H1 (cell line): ENCODE data around the gene FBXO21. TPM values are rescaled to one million over a fixed set of nuclear protein-coding genes. Genes with fewer than 3 reads are reported as not detected.

ENCODE experiments used
- CBX8 ChIP-seq: fragments of 300-800, 300-1000 bp; sonication (generic); IDR thresholded peaks from 2 replicates; pipeline ENCODE4 v1.7.1; 2016; ENCODE audit warnings: low read depth, low read length, borderline replicate concordance
- JUN ChIP-seq: IDR thresholded peaks from 2 replicates; pipeline ENCODE4 v1.6.1; 2011; ENCODE audit warnings: low read depth, mild to moderate bottlenecking, improper control_type of control experiment, low read length
- RXRA ChIP-seq: IDR thresholded peaks from 2 replicates; pipeline ENCODE4 v1.6.1; 2011; ENCODE audit warnings: low read depth, mild to moderate bottlenecking, low read length, moderate library complexity; ENCODE audit not compliant: insufficient read depth
- polyA plus RNA-seq, 7 experiments: library from polyadenylated mRNA; depleted of rRNA in 3 of 7; stranded (reverse) in 5 of 7; unstranded in 2 of 7; fragments of >200 nt in 5 of 7; fragments of 200-250 nt in 2 of 7; gene quantifications; 1 replicate in 5 of 7; 2 replicates in 1 of 7; 4 replicates in 1 of 7; pipeline versions ENCODE4 v1.2.1 to v1.2.3, GENCODE V29; 2011 to 2013; ENCODE audit warnings: missing spikeins in 2 of 7, mixed read lengths in 2 of 7
- total RNA-seq: library from RNA; stranded (reverse); fragmentation: NEBNext Ultra II Directional; extraction: Animal tissue kit (Norgen Biotek cat#: 25700); gene quantifications from 2 replicates; pipeline ENCODE4 v1.2.1, GENCODE V29; 2021
- TF ChIP-seq, protein P1 (sequence below): fragments of 300-600 bp; sonication (generic); IDR thresholded peaks from 2 replicates; pipeline ENCODE4 v1.7.1; 2012; ENCODE audit warnings: low read length, moderate library complexity, mild to moderate bottlenecking, inconsistent platforms; ENCODE audit not compliant: insufficient replicate concordance

FBXO21 gene
- total and polyA plus RNA-seq, 2 of the 8 experiments (the other 6 are each of a cell fraction or from before 2014, with no cell fraction given), result 57.0 to 80.6 TPM

DNA sequence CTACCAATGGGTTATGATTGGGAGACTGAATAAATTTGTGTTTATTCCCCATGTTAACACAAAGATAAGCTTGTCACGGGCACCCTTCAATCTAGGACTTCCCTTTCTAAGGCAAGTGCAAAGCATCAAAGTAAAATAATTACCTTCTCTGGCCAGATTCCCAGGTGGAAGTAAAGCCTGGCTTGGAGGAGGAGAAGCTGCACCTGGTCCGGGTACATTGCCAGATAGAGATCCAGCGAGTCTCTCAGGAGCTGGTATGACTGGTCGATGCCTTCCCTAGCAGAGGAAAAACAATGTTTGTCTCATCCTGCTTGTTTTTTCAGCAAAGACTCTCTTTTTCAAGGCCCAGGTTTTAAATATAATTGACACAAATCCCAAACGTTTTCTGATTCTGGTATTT is 24.9 kb downstream of the FBXO21 start (continued):
- TF ChIP-seq, protein P1, sequence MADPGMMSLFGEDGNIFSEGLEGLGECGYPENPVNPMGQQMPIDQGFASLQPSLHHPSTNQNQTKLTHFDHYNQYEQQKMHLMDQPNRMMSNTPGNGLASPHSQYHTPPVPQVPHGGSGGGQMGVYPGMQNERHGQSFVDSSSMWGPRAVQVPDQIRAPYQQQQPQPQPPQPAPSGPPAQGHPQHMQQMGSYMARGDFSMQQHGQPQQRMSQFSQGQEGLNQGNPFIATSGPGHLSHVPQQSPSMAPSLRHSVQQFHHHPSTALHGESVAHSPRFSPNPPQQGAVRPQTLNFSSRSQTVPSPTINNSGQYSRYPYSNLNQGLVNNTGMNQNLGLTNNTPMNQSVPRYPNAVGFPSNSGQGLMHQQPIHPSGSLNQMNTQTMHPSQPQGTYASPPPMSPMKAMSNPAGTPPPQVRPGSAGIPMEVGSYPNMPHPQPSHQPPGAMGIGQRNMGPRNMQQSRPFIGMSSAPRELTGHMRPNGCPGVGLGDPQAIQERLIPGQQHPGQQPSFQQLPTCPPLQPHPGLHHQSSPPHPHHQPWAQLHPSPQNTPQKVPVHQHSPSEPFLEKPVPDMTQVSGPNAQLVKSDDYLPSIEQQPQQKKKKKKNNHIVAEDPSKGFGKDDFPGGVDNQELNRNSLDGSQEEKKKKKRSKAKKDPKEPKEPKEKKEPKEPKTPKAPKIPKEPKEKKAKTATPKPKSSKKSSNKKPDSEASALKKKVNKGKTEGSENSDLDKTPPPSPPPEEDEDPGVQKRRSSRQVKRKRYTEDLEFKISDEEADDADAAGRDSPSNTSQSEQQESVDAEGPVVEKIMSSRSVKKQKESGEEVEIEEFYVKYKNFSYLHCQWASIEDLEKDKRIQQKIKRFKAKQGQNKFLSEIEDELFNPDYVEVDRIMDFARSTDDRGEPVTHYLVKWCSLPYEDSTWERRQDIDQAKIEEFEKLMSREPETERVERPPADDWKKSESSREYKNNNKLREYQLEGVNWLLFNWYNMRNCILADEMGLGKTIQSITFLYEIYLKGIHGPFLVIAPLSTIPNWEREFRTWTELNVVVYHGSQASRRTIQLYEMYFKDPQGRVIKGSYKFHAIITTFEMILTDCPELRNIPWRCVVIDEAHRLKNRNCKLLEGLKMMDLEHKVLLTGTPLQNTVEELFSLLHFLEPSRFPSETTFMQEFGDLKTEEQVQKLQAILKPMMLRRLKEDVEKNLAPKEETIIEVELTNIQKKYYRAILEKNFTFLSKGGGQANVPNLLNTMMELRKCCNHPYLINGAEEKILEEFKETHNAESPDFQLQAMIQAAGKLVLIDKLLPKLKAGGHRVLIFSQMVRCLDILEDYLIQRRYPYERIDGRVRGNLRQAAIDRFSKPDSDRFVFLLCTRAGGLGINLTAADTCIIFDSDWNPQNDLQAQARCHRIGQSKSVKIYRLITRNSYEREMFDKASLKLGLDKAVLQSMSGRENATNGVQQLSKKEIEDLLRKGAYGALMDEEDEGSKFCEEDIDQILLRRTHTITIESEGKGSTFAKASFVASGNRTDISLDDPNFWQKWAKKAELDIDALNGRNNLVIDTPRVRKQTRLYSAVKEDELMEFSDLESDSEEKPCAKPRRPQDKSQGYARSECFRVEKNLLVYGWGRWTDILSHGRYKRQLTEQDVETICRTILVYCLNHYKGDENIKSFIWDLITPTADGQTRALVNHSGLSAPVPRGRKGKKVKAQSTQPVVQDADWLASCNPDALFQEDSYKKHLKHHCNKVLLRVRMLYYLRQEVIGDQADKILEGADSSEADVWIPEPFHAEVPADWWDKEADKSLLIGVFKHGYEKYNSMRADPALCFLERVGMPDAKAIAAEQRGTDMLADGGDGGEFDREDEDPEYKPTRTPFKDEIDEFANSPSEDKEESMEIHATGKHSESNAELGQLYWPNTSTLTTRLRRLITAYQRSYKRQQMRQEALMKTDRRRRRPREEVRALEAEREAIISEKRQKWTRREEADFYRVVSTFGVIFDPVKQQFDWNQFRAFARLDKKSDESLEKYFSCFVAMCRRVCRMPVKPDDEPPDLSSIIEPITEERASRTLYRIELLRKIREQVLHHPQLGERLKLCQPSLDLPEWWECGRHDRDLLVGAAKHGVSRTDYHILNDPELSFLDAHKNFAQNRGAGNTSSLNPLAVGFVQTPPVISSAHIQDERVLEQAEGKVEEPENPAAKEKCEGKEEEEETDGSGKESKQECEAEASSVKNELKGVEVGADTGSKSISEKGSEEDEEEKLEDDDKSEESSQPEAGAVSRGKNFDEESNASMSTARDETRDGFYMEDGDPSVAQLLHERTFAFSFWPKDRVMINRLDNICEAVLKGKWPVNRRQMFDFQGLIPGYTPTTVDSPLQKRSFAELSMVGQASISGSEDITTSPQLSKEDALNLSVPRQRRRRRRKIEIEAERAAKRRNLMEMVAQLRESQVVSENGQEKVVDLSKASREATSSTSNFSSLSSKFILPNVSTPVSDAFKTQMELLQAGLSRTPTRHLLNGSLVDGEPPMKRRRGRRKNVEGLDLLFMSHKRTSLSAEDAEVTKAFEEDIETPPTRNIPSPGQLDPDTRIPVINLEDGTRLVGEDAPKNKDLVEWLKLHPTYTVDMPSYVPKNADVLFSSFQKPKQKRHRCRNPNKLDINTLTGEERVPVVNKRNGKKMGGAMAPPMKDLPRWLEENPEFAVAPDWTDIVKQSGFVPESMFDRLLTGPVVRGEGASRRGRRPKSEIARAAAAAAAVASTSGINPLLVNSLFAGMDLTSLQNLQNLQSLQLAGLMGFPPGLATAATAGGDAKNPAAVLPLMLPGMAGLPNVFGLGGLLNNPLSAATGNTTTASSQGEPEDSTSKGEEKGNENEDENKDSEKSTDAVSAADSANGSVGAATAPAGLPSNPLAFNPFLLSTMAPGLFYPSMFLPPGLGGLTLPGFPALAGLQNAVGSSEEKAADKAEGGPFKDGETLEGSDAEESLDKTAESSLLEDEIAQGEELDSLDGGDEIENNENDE, result no peak
- TF ChIP-seq JUN (no peak), RXRA (no peak), CBX8 (no peak)
